Stimulated activated CD8-positive, alpha-beta memory T cell treated with anti-CD3 and anti-CD28 coated beads, Interleukin-15, amount 100 ng/mL, for 24 hours (primary cell): ENCODE measurements around the gene CLPSL2.

Source experiments
- DNase-seq: peaks from one replicate; pipeline ENCODE4 v3.0.0-alpha.2; 2020; ENCODE audit warnings: low read depth

CLPSL2 gene

GRCh38 chr6:35746516-35746915, 29.9 kb upstream of the CLPSL2 start:
- DNase-seq: no peak

- DNase-seq: no peak
Measured at GRCh38 chr6:35747877-35748276, 28.5 kb upstream of the CLPSL2 start.

- DNase-seq: no peak
Measured at GRCh38 chr6:35750557-35750956, 25.8 kb upstream of the CLPSL2 start.

- no peak for DNase-seq
Measured at GRCh38 chr6:35751594-35751993, 24.8 kb upstream of the CLPSL2 start.

GRCh38 chr6:35752330-35752729, 24.1 kb upstream of the CLPSL2 start:
- no peak for DNase-seq

- no peak for DNase-seq
Measured at GRCh38 chr6:35754452-35755277, 21.7 kb upstream of the CLPSL2 start.

GRCh38 chr6:35755278-35755924, 21.0 kb upstream of the CLPSL2 start:
- no peak for DNase-seq

GRCh38 chr6:35757456-35758123, 18.8 kb upstream of the CLPSL2 start:
- no peak for DNase-seq

- no peak for DNase-seq
Measured at GRCh38 chr6:35759426-35759825, 17.0 kb upstream of the CLPSL2 start.

- no peak for DNase-seq
Measured at GRCh38 chr6:35765739-35766138, 10.7 kb upstream of the CLPSL2 start.

GRCh38 chr6:35769211-35769610, 7.2 kb upstream of the CLPSL2 start:
- no peak for DNase-seq

- no peak for DNase-seq
Measured at GRCh38 chr6:35771343-35771627, 5.1 kb upstream of the CLPSL2 start.

GRCh38 chr6:35774116-35774794, 2.1 kb upstream of the CLPSL2 start:
- no peak for DNase-seq

- no peak for DNase-seq
Measured at GRCh38 chr6:35775031-35775430, 1.4 kb upstream of the CLPSL2 start.

- DNase-seq: no peak
Measured at GRCh38 chr6:35777356-35778102, 1.1 kb downstream of the CLPSL2 start.

- no peak for DNase-seq
Measured at GRCh38 chr6:35778437-35778836, 2.0 kb downstream of the CLPSL2 start.

GRCh38 chr6:35780719-35781118, 4.3 kb downstream of the CLPSL2 start, which contains the start of gene CLPSL1:
TSS of gene CLPSL1 (plus strand) at chr6:35781019. CDS start at chr6:35781111, 92 bp downstream.
- no peak for DNase-seq

- no peak for DNase-seq
Measured at GRCh38 chr6:35781290-35781689, 4.9 kb downstream of the CLPSL2 start.

GRCh38 chr6:35782424-35782823, 6.0 kb downstream of the CLPSL2 start:
- no peak for DNase-seq

GRCh38 chr6:35784200-35784599, 7.8 kb downstream of the CLPSL2 start:
- no peak for DNase-seq

GRCh38 chr6:35786272-35786671, 9.9 kb downstream of the CLPSL2 start:
- DNase-seq: no peak

- DNase-seq: no peak
Measured at GRCh38 chr6:35786810-35787209, 10.4 kb downstream of the CLPSL2 start.
